ENCODE measurements around the gene HIRA.

GRCh38 chr22:19406281-19406811 lies 25.2 kb downstream of the HIRA start:
- TF ChIP-seq CTCF (IDR thresholded peaks at IDR 0.05) (no peak), POLR2A (IDR thresholded peaks at IDR 0.05) (no peak)

Measured in thyroid gland (tissue), 4 donors.